Activated gamma-delta T cell treated with anti-CD3 and anti-CD28 coated beads, Interleukin-2, amount 50 U/mL, for 16 hours (primary cell): Measurements from ENCODE around the gene MS4A18.

ENCODE experiments used
- DNase-seq: peaks from one replicate; pipeline ENCODE4 v3.0.0-alpha.2; 2020; ENCODE audit warnings: low read depth

MS4A18 gene

DNA sequence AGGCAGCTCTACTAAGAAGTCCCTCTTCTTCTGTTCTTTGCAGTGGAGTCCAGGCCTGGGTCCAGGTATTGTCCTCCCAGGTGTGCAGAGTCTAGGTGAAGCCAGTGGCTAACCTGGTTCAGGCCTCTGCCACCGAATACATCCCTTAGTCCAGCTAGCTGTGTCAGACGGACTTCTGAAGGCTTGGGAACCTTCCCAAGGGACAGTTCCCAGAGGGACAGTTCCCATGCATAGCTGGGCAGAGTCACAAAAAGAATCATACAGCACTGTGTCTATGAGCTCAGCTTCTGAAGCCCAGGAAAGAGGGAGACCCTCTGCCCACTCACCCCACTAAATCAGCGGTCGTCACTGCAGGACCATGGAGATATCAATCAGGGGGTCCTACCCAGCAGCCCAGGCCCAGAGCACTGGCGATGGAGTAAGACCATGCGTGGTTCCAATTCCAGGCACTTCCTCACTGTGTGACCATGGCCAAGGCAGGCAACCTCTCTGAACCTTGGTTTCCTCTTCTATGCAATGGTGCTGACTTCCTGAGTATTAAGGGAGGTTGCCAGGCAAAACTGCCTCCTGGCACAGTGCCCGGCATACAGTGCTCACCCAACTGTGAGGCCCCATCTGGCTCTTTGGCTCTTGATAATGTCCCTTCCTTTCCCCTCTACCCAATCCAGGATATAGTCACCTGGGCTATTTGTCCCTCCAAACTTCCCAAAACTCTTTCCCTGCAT, 64.0 kb downstream of the MS4A18 start:
- DNase-seq: no peak

DNA sequence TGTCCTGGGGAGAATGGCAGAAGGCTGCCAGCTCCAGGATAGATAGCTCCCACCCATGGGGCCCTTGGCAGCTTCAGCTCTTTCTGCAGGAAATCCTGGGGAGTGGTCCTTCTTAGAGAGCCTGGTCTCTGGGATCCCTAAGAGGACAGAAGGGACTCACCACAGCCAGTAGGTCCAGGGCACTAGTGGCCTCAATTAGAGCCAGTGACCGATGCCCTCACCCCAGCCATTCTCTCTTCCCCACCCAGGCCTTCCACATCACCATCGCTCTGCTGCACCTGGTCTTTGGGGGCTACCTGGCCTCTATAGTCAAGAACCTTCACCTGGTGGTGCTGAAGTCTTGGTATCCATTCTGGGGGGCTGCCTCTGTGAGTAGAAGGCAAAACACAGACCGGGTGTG, 66.2 kb downstream of the MS4A18 start:
- DNase-seq: no peak

DNA sequence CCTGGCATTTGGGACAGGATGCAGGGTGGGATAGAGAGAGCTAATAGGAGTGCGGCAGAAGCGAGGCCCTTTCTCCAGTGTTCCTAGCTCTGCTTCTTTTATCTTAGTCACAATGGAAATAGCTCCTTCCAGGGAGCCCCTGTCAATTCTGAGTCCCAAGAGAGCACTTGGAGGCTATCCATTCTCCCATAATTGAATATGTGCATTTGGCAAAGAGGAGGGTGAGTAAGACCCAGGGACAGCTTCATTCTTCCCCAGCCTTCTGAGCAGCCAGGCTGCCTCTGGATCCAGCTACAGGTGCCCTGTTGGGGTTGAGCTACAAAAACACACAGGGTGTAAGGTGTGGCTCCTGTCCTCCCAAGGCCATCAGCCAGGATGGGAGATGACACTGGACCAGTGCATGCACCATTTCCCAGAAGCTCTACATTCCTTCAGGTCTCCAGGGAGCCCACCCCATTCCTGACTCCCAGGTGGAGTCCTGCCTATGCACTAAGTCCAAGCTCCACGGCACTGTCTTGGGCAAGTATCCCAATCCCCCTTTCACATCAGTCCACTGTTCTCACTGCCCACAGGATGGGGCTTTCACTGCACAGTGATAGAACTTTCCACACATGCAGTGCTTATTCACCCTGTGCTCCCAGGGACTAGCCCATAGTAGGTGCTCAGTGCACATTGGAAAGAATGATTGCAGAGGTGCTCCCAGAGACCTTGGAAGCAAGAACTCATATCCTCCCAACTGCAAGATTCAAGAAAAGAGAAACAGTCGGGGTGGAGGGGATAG, 66.8 kb downstream of the MS4A18 start:
- DNase-seq: no peak

DNA sequence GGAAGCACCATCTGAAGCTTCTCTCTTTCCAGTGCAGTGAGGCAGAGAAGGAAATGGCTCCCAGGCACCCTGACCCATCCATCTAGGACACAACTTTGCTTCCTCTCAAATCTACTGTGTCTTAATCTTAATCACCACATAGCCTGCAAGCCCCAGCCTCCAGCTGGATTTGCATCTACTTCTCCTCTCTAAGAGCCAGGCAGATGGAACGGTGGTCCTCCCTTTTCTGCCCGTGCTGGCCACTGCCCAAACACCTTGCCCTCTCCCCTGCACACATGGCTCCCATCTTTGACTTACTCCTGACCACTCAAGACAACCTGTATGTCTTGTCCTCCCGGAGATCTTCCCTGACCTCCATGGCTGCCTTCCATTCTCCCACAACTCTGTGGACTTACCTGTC, 68.0 kb downstream of the MS4A18 start:
- DNase-seq: no peak
